Activated T-cell treated with anti-CD3 and anti-CD28 coated beads, Interleukin-2, amount 50 U/mL, for 72 hours (primary cell): ENCODE results near the gene GPR146. TPM values are rescaled to one million over a fixed set of nuclear protein-coding genes. Genes with fewer than 3 reads are reported as not detected.

Source experiments
- ATAC-seq, 2 donors: fragments of 150-1000 bp; cut with Tn5 transposase; replicated peaks in 1 of 2; 2 replicates each; pipeline ENCODE4 v1.10.0; 2021; ENCODE audit warnings: moderate library complexity in 2 of 2, mild to moderate bottlenecking in 1 of 2
- DNase-seq, 2 donors: peaks; one replicate each; pipeline ENCODE4 v3.0.0; 2021 to 2022; ENCODE audit warnings: mixed read lengths in 1 of 2
- H3K27ac Mint-ChIP-seq: one replicate; pipeline ENCODE4 v1.8.0; 2022; ENCODE audit warnings: mild to moderate bottlenecking, moderate library complexity, mixed read lengths
- H3K27me3 Mint-ChIP-seq: one replicate; pipeline ENCODE4 v1.8.0; 2022; ENCODE audit warnings: low read depth, mixed read lengths
- H3K36me3 Mint-ChIP-seq, 2 donors: one replicate each; pipeline ENCODE4 v1.8.0; 2022; ENCODE audit warnings: mixed read lengths in 2 of 2, mild to moderate bottlenecking in 1 of 2; ENCODE audit not compliant: insufficient read depth in 2 of 2
- H3K4me1 Mint-ChIP-seq: one replicate; pipeline ENCODE4 v1.8.0; 2022; ENCODE audit warnings: low read depth, mixed read lengths
- H3K4me3 Mint-ChIP-seq, 2 donors: one replicate each; pipeline ENCODE4 v1.8.0; 2022; ENCODE audit warnings: mild to moderate bottlenecking in 2 of 2, mixed read lengths in 2 of 2, moderate library complexity in 2 of 2
- H3K9me3 Mint-ChIP-seq, 2 donors: one replicate each; pipeline ENCODE4 v1.8.0; 2022; ENCODE audit warnings: mixed read lengths in 2 of 2
- total RNA-seq, 2 donors: library from RNA; stranded (reverse); gene quantifications; one replicate each; pipeline ENCODE4 v1.2.3, GENCODE V29; 2022

The GPR146 gene
- total RNA-seq, 2 donors from 2014 or later = 0.91 to 2.7 TPM

GRCh38 chr7:1049801-1050200 lies 5.5 kb downstream of the GPR146 start:
- no peak overlapping the region for H3K4me3 Mint-ChIP-seq
- no peaks in the 10 kb centered on the region for H3K9me3 Mint-ChIP-seq
- DNase-seq (no peak), ATAC-seq (no peak)
- peaks cover 54% of the 10 kb centered on the region for H3K4me1 Mint-ChIP-seq
- H3K27me3 Mint-ChIP-seq = no peaks in the 10 kb centered on the region
- no peaks in the 10 kb centered on the region for H3K36me3 Mint-ChIP-seq
- no peak overlapping the region for H3K27ac Mint-ChIP-seq

- Mint-ChIP-seq H3K4me1 (peaks cover 54% of the 10 kb centered on the region), H3K9me3 (no peaks in the 10 kb centered on the region), H3K36me3 (no peaks in the 10 kb centered on the region), H3K27me3 (no peaks in the 10 kb centered on the region), H3K4me3 (no peak overlapping the region), H3K27ac (no peak overlapping the region)
- no peak for DNase-seq
- no peak for ATAC-seq
These were observed 6.0 kb downstream of the GPR146 start for GRCh38 chr7:1050254-1050906.

- ATAC-seq (no peak), DNase-seq (no peak)
- Mint-ChIP-seq H3K27me3 (no peaks in the 10 kb centered on the region), H3K4me1 (peaks cover 51% of the 10 kb centered on the region), H3K9me3 (no peaks in the 10 kb centered on the region), H3K36me3 (no peaks in the 10 kb centered on the region), H3K27ac (peak overlapping the region; percentile 72), H3K4me3 (no peak overlapping the region)
These were observed 6.8 kb downstream of the GPR146 start for GRCh38 chr7:1050956-1051690.

- no peak for ATAC-seq
These were observed 7.9 kb downstream of the GPR146 start for GRCh38 chr7:1052031-1052818.

GRCh38 chr7:1053002-1053411 lies 8.7 kb downstream of the GPR146 start:
- Mint-ChIP-seq H3K4me3 (no peak overlapping the region), H3K27ac (no peak overlapping the region), H3K36me3 (no peaks in the 10 kb centered on the region), H3K4me1 (peaks cover 40% of the 10 kb centered on the region), H3K9me3 (no peaks in the 10 kb centered on the region), H3K27me3 (no peaks in the 10 kb centered on the region)
- DNase-seq (no peak), ATAC-seq (no peak)

More at GRCh38 chr7:1052031-1052818, 7.9 kb downstream of the GPR146 start:
- Mint-ChIP-seq H3K27ac (no peak overlapping the region), H3K27me3 (no peaks in the 10 kb centered on the region), H3K4me3 (no peak overlapping the region), H3K4me1 (peaks cover 42% of the 10 kb centered on the region), H3K36me3 (no peaks in the 10 kb centered on the region), H3K9me3 (no peaks in the 10 kb centered on the region)
- no peak for DNase-seq

- ATAC-seq = no peak
- no peak overlapping the region for H3K4me3 Mint-ChIP-seq
- no peaks in the 10 kb centered on the region for H3K36me3 Mint-ChIP-seq
- H3K27ac Mint-ChIP-seq = no peak overlapping the region
- H3K27me3 Mint-ChIP-seq = no peaks in the 10 kb centered on the region
- no peaks in the 10 kb centered on the region for H3K9me3 Mint-ChIP-seq
- peaks cover 32% of the 10 kb centered on the region for H3K4me1 Mint-ChIP-seq
- no peak for DNase-seq
These were observed 9.5 kb downstream of the GPR146 start for GRCh38 chr7:1053816-1054370.

GRCh38 chr7:1054438-1054837 lies 10.1 kb downstream of the GPR146 start:
- DNase-seq (no peak), ATAC-seq (no peak)
- Mint-ChIP-seq H3K4me1 (peaks cover 26% of the 10 kb centered on the region), H3K27ac (no peak overlapping the region), H3K4me3 (no peak overlapping the region), H3K27me3 (no peaks in the 10 kb centered on the region), H3K36me3 (no peaks in the 10 kb centered on the region), H3K9me3 (no peaks in the 10 kb centered on the region)

- Mint-ChIP-seq H3K36me3 (no peaks in the 10 kb centered on the region), H3K27ac (no peak overlapping the region), H3K9me3 (no peaks in the 10 kb centered on the region), H3K27me3 (no peaks in the 10 kb centered on the region), H3K4me3 (peak overlapping the region; percentile 71 to 77), H3K4me1 (peaks cover 21% of the 10 kb centered on the region)
- peak; percentile 52 to 66 for ATAC-seq
- peak; percentile 47 to 48 for DNase-seq
These were observed 10.6 kb downstream of the GPR146 start for GRCh38 chr7:1054861-1055450.

- DNase-seq (no peak), ATAC-seq (peak in 1 of 2 donors; percentile 17)
- Mint-ChIP-seq H3K9me3 (no peaks in the 10 kb centered on the region), H3K27ac (no peak overlapping the region), H3K27me3 (no peaks in the 10 kb centered on the region), H3K4me1 (peaks cover 18% of the 10 kb centered on the region), H3K36me3 (no peaks in the 10 kb centered on the region), H3K4me3 (peak overlapping the region; percentile 71 to 77)
These were observed 11.2 kb downstream of the GPR146 start for GRCh38 chr7:1055491-1055955.

GRCh38 chr7:1055956-1056784 lies 11.8 kb downstream of the GPR146 start:
- Mint-ChIP-seq H3K27ac (no peak overlapping the region), H3K4me3 (peak overlapping the region in 1 of 2 donors; percentile 77), H3K9me3 (no peaks in the 10 kb centered on the region), H3K4me1 (peaks cover 18% of the 10 kb centered on the region), H3K36me3 (no peaks in the 10 kb centered on the region), H3K27me3 (no peaks in the 10 kb centered on the region)
- DNase-seq = no peak
- ATAC-seq = no peak

- H3K27me3 Mint-ChIP-seq = no peaks in the 10 kb centered on the region
- peak overlapping the region in 1 of 2 donors; percentile 34 for H3K4me3 Mint-ChIP-seq
- no peak for ATAC-seq
- DNase-seq = no peak
- no peaks in the 10 kb centered on the region for H3K36me3 Mint-ChIP-seq
- H3K4me1 Mint-ChIP-seq = peaks cover 18% of the 10 kb centered on the region
- H3K9me3 Mint-ChIP-seq = no peaks in the 10 kb centered on the region
- no peak overlapping the region for H3K27ac Mint-ChIP-seq
These were observed 12.6 kb downstream of the GPR146 start for GRCh38 chr7:1056785-1057410.
